GM19043 (cell line): ENCODE data around the gene SPDEF.

Source experiments
- ATAC-seq: cut with Tn5 transposase; IDR thresholded peaks from one replicate; pipeline ENCODE4 v1.9.1; 2021; ENCODE audit warnings: low read depth; ENCODE audit not compliant: unreplicated experiment

SPDEF gene

DNA sequence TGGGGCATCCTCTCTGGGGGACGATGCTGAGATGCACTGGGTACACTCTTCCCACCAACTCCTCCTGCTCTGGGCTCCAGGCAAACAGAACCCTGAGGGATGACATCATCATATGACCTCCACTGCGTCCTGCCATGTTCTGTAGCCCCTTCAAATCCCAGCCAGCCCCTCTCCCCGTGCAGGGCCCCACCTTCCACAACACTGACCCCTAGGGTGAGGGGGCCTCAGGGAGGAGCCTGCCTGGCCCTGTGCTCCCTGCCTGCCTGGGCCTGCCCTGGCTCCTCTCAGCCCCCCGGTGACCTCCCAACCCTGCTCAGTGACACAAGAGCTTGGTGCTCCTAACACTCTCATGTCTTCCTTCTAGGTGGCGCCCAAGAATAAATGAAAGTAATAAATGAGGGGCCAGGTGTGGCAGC, 9.6 kb upstream of the SPDEF start:
- ATAC-seq = no peak

DNA sequence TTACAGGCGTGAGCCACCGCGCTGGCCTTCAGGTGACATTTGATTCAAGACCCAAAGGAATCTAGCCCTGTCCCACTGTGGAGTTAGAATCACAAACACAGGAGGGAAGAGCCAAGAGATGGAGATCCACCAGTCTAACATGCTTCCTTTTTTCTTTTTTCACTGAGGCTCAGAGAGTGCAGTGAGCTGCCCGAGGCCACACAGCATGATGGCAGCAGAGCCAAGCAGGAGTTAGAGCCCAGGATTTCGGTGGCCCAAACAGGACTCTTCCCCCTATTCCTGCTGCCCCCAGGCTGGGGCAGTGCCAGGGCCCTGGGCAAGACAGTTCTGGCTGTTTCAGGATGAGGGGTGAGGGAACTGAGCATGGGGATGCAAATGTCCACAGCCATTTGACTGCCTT, 8.1 kb upstream of the SPDEF start:
- no peak for ATAC-seq

DNA sequence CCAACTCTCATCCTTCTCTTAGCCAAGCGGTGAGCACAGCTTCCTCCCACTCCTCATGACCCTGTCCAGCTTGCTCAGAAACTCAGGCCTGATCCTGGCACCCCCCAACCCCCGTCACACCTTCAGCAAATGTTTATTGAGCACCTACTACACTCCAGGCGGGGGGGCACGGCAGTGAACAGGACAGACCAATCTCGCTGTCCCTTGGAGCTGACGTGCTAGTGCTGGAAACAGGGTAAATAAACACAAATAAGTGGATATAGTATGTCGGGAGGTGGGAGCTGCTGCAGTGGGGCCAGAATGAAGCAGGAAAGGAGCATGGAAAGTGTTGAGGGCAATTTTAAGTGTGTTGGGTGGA, 7.4 kb upstream of the SPDEF start:
- no peak for ATAC-seq

DNA sequence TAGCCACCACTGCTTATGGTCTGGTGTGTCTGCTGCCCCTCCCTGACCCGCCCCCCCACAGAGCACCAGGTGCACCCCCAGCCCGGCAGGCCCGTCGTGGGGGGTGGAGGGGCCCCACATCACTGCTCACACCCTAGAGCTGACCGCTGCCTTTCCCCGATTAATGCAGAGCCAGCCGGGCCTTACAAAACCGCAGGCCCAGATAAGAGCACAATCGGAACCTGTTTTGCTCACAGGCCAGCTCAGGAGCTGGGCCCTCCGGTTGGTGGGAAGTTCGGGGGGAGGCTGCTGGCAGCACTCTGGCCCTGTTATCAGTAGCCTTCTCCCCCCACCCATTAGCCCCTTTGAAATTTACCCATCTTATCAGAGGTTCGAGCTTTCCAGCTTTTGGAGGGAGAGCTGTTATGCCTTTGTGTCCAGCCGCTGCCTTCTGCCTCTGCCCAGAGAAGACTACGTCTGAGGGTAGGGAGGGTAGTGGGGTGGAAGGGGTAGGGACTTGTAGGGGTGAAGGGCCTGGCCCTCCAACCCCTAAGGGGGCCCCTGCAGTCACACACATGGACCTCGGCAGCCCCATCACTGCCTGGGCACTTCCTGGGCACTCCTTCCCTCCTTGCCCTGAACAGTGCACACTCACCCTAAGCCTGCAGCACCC, 6.9 kb upstream of the SPDEF start:
- ATAC-seq = no peak

DNA sequence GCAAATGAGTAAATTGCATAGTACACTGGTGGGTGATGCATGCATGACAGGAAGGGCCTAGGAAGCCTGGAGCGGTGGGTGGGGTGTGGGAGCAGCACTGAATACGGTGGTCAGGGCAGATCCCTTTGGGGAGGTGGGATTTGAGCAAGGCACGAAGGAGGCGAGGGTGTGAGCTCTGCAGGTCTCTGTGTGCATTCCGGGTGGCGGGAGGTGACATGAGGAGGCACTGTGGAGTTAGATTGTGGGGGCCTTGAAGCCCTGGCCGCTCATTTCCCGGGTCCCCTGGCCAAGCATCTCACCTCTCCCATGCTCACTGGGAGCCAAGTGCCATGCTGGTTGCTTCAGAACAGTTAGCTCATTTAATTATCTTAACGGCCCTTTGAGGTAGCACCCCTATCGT, 6.2 kb upstream of the SPDEF start:
- no peak for ATAC-seq

DNA sequence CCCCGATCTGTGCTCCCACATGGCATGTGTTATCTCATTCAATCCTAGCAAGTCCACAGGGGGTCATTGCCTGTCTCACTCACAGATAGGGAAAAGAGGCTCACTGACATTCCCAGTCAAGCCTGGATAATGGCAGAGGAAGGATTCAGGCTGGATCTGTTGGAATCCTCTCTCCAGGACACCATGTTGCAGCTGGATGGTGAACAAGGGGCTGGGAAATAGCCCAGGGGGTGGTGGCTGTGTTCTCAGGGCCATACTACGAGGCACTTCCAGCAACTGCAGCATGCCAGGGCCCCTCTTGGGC, 5.0 kb upstream of the SPDEF start:
- ATAC-seq = no peak

DNA sequence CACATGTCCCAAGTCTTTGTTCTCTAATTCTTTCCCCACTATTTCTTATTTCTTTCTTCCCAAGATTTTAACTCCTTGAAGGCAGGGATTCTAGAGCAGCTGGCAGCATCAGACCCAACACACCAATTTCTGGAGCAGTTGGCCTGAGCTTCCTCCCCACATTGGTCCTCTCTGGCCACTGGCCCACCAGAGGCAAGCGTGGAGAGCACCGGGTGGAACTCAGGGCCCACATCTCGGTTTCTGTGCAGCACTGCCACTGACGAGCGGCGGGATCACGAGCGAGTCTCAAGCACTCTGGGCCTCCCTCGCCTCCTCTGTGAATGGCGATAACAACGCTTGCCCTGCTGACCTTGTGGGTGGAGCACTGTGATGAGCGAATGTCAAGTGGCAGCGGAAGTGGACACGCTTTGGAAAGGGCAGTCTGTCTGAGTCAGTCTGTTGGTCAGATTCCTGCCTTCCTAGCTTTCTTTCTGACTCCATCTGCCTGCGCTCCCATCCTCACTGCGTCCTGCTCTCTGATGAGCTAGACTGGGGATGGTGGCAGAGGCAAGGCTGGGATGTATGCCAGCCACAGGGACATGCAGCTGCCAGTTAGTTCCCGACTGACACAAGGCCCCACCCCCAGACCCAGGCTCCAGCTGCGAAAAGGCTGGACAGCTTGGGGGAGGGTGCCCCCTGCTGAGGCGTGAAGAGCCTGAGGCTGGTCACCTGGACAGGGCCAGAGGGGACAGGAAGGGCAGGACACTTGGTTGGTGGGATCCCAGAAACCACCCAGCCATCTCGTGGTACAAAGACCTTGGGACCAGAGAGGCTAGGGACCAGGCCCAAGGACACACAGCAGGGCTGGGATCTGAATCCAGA, 4.5 kb upstream of the SPDEF start:
- no peak for ATAC-seq

DNA sequence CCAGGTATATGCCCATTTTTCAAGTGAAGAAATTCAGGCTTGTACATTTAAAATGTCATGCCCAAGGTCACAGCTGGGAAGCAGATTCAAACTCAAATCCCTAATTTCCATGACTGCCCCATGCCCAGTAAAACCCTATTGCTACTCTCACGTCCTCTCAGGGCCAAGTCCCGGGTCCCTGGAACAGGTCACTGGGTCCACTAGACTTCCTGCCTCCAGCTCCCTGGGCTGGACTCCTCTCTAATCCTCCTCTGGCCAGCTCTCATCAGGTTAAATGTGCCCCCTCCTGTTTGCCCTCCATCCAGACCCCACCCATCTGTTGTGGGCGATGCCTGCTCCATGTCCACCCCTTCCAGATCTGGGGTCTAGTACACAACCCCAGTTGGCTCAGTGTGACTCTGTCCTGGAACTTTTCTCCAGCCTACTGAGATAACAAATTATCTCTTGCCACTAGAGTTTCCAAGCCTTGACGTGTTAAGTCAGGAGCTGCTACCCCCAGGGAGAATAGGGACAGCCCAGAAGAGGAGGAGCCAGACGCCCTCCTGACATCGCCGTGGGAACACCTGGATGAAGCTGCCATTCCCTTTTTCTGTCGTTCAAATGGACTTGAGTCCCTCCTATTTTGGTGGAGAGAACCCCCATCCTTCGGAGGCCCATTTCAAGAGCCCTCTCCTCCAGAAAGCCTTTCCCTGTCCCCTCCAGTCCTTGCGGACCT, 3.7 kb upstream of the SPDEF start:
- ATAC-seq = no peak

DNA sequence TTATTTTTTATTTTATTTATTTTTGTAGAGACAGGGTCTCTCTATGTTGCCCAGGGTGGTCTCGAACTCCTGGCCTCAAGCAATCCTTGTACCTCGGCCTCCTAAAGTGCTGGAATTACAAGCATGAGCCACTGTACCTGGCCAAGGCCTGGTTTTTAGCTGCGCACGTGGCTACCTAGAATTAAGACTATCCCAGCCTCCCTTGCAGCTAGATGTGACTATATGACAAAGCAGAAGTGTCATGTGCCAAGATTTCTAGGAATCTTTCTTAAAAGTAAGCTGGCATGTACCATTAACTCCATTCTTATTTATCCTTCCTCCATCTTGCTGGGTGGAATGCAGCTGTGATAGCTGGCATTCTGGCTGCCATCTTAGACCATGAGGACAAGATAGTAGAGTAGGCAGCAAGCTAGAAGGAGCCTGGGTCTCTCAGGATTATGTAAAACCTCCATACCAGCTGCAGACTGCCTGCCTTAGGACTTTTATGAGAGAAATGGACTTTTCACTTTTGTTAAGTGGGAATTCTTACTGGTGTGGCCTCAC, 2.1 kb upstream of the SPDEF start:
- no peak for ATAC-seq

DNA sequence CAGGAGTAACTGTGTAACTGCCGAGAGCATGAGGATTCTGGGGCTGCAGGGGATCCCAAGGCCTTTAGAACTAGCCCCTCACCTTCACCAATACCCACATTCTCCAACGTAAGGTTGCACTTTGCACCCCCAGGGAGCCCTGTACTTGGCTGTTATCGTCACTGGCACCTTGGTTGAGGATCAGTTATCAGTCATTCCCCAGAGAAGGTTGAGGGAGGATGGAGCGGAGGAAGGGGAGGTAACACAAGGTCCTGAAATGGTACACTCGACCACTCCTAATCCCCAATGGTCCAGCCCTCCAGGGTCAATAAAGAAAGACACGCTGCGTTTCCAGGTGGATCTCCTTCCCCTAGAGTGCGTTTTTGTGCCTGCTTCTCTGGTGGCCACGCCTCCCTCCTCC, 1.1 kb upstream of the SPDEF start:
- ATAC-seq = no peak

DNA sequence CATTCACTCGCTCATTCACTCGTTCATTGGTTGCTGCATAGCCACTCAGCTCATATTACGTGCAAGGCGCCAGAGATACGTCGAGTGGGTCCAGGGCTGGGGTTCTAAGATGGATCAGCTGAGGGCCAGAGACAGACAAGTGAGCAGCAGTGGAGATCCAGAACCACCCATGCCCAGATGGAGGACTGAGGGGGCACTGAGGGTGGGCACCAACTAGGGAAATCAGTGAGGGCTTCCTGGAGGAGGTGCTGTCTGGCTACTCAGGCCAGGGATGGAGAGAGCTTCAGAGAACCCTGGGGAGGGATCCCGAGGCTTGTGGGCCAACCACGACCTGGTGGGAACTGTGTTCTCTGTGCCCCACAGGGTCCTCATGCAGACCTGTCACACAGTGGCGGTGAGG, 364 bp upstream of the SPDEF start:
- no peak for ATAC-seq

DNA sequence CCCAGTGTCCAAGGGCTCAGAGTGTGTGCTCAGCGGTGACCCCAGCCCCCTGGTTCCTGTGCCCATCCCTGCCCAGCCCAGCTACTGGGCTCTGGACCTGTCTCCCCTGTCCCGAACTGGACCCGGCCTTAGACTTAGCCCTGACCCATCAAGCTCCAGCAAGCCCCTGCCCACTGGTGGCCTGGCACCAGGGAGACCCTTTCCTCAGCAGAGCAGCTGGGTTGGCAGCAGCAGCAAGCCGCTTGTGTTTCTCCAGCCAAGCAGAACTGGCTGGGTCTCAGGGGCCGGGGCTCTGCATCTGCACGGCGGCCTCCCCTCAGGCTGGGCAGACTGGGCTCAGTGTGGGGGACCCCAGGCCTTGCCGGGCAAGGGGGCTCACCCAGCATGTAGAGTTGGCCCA, 801 bp downstream of the SPDEF start:
- ATAC-seq = no peak

DNA sequence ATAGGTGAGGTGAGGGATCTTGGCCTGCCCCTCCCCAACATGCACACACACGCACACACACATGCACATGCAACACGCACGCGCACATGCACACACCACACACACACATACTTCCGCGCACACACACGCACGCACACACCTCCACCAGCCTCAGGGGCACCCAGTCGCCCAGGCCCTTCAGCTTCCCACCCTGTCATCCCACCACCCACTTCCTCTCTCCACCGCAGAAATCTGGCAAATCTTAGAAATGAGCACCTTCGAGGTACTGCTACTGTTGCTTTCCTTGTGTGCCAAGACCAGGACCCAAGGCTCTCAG, 1.2 kb downstream of the SPDEF start:
- no peak for ATAC-seq

DNA sequence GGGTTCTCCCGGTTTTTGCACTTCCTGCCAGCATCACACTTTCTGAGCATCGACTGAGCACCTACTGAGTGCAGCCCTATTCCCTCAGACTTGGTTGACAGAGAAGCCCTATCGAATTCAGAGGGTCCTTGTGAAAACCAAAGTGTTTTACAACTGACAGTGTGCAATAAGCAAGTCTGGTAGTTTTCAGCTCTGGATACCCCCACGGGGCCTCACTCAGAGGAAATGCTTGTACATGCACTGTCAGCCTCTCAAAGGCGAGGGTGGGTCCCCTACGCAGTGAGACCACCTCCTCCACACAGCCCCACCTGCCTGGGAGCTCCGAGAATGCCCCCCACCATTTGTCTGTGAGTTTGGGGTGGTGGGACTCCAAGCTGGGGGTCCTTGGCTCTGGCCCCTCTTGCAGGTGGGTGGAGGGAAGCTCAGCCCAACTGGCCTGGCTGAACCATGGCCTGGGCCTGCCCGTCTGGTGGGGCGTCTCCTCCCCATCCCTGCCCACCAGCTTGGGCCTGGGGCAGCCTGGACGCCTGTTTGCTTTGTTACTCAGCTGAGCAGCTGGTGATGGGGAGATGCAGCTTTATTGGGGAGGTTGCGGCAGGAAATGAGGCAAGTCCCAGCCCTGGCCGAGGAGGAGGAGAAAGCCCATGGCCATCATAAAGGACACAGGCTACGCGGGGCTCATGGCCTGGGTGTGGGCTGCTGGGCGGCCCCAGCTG, 1.7 kb downstream of the SPDEF start:
- no peak for ATAC-seq

DNA sequence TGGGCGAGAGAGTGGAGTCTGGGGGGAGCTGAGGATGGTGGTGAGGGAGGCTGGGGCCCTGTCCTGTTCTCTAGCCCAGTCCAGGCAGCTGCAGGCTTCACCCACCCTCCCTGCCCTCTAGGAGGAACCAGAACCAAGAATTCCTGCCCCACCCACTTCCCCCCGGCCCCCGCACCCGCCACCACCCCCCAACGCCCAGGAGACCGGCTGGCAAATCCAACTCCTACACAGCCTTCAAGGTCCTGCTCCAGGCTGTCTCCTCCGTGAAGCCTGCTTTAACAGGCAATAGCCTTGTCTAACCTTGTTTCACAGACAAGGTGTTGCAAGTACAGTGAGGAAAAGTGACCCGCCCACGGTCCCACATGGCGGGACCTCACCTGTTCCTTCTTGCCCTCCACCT, 2.4 kb downstream of the SPDEF start:
- ATAC-seq = no peak

DNA sequence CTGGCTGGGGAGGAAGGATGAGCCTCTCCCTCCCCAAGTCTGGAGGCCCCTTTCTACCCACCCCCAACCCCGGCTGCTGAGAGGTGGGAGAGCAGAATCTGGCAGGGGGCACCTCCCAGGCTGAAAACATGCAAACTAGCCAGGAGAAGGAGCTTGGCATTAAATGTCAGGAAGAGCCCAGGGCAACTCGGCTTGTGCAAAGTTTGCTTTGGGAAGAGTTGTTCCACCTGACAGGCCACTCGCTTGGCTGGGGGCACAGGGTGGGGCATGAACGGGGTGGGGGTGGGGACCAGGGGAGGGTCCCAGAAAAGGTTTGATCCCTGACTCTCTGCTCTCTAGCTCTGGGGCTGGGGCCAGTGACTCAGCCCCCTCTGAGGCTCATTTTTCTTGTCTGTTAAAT, 3.0 kb downstream of the SPDEF start:
- no peak for ATAC-seq

DNA sequence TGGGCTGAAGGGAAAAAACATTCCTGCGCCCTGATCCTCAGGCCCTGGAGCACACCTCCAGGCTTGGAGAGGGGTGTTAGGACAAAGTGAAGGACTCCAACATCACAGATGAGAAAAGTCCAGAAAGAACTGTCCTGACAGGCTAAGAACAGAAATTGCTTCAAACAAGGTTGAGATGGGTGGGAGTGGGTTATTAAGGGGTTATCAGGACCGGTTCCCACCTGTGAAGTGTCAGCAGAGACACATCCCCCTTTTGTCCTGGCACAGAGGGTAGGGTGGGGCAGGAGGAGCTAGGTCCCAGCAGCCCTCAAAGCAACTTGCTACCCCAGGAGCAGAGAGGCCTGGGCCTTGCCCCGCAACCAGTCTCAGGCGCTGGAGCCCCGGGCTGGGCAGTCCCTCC, 3.5 kb downstream of the SPDEF start:
- ATAC-seq = no peak

DNA sequence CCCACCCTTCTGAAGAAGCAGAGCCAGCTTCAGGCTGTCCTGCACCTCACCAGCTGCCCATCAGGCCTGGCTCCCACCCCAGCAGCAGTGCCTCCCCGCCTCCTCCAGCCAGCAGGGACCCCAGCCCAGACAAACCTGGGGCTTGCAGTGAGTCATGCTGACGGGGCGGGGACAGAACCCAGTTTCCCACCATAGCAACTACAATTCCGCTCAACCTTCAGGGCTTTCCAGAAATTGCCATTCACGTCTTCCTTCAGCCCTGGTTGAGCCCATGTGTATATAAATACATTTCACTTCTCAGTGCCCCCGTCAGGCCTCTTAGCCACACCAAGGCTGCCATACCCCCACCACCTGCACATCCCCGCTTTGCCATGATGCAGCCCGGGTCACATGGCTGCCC, 4.4 kb downstream of the SPDEF start:
- ATAC-seq = no peak

DNA sequence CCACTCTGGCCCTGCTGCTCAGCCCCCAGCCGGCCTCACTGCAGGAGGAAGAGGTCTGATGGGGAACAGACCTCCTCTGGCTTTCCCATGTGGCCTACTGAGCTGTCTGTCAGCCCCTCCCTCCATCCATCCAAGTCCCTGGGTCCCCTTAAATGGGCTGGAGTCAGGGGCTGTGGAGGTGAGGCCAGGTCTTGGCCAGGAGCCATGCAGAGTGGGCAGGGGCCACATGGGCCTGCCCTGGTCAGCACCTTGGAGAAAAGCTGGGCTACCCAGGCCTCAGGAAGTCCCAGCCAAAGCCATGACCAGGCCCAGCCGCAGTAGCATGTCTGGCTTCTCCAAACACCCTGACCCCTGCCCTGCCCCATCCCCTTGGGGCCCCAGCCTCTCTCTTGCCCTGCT, 6.3 kb downstream of the SPDEF start:
- no peak for ATAC-seq

DNA sequence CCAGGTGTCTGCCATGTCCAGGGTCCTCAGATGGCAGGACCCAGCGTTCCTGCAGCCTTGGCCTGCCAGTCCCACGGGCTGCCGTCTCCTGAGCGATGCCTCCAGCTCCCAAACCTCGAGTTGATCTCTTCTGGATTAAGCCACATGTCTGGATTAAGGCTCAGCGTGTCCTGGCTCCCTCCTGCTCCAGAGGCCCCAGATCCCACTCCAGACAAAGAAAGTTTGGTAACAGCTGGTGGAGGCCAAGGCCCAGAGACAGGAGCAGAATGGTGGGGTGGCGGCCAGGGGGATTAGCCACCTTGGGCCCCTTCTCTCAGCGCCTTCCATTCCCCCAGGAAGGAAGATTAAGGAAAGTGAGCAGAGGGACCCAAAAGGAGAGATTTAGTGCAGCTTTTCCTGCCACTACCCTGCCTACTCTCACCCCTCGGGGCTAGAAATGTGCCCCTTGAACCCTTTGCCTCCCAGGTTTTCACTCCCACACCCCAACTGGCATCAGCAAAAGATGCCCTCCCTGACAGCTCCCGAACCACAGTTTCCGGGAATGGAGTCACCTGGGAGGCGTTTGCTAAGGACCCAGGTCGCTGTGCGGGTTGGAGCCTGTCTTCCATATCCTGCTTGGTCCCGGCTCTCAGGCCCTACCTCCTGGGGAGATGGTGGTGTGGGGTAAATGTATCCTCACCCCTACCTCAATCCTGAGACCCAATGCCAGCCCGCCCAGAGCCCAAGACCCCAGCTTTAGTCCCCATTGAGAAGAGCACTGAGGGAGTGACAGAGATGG, 6.9 kb downstream of the SPDEF start:
- no peak for ATAC-seq
